ENCODE results near the gene TAF4B. TPM values are rescaled to one million over a fixed set of nuclear protein-coding genes. Genes with fewer than 3 reads are reported as not detected.
A peak's percentile ranks its signal among the peaks of the same experiment; 100 is the strongest.

The TAF4B gene
- total RNA-seq, 1 experiment from 2014 or later: 8.3 TPM

DNA sequence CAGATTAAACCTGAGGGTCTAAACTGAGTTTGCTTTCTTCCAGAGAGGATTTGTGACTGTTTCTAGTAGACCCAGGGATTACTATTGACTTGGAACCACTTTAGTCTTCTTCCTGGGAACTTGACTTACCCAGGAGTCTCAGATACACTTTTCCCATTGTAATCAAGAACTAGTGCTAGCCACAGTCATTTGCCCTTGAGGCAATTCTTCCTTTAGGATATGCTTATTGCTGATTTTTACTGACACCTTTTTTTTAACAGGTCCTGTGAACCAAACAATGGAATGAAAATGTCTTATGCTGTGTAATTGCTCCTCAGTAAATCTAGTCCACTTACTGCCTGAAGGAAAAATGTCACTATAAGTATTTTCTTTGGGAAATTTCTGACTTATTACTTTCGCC, 78.3 kb downstream of the TAF4B start:
- TF ChIP-seq CTCF (conservative IDR thresholded peaks at IDR 0.05; ENCODE audit: low read depth, low read length): no peak
- peaks cover 4% of the 10 kb centered on the region; the same call in 1 of the 2 replicates for H3K4me1 ChIP-seq (ENCODE audit: insufficient read depth, low read length)
- H2AFZ ChIP-seq (ENCODE audit: low read length): no peak overlapping the region
- no peak overlapping the region for H3K27ac ChIP-seq (ENCODE audit: low read length)
- no peaks in the 10 kb centered on the region for H4K20me1 ChIP-seq (ENCODE audit: low read length)
- no peaks in the 10 kb centered on the region for H3K27me3 ChIP-seq (ENCODE audit: low read length)
- H3K9ac ChIP-seq (ENCODE audit: low read length): no peak overlapping the region
- ChIA-PET CTCF (no interaction called here), POLR2A (ENCODE audit: unreplicated experiment) (no interaction called here)
- H3K9me3 ChIP-seq (ENCODE audit: low read length): no peaks in the 10 kb centered on the region
- no peak overlapping the region for H3K4me2 ChIP-seq (ENCODE audit: low read length)
- H3F3A ChIP-seq (ENCODE audit: low read length, unreplicated experiment): no peaks in the 10 kb centered on the region
- H3K4me3 ChIP-seq (ENCODE audit: low read length): no peak overlapping the region
- H3K9me2 ChIP-seq (replicated peaks; ENCODE audit: low read length): no peaks in the 10 kb centered on the region
- no peaks in the 10 kb centered on the region for H3K79me2 ChIP-seq (ENCODE audit: low read length)
- ATAC-seq (no peak), DNase-seq (no peak)
- intact Hi-C loops (cut with micrococcal nuclease): loop anchor here (10.0 kb wide), 2 partner anchors 150 to 700 kb away; no protein-coding TSS in a partner anchor
- no peaks in the 10 kb centered on the region for H3K36me3 ChIP-seq (ENCODE audit: low read depth, low read length)
- no TSS peak for BruUV-seq (replicated peaks)

DNA sequence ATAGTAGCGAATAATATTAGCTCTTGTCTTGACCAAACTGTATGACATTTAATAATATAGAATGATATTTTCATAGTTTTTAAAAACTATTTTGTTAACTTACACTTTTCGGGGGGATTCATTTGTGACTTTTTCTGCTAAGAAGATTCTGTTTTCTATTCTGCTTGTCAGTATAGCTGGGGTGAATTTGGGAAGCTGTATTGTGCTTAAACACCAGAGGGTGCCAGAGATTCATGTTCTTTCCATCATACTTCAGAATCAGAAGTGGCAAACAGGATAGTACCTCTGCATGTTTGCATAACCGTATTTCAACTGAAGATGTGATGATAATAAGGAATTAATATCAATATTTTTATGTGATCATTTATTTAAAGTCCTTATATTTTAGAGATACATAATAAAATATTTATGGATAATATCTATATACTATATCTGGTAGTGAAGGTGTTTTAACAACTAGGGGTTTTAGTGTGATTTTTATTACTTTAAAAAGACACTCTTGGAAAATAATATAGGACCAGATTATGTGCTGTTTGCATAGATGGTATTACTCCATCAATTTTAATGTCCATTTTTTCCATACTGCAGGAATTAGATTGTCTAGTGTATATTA, 81.0 kb downstream of the TAF4B start:
- H3K27ac ChIP-seq (ENCODE audit: low read length): no peak overlapping the region
- BruUV-seq (replicated peaks): no TSS peak
- POLR2A ChIA-PET (ENCODE audit: unreplicated experiment): interaction anchor here (0.6 kb wide), 1 partner anchor 36 kb away, joined by 4 read pairs; no protein-coding TSS in a partner anchor

More for the DNA sequence above, 81.0 kb downstream of the TAF4B start:
- peak; percentile 75 for DNase-seq
- no peaks in the 10 kb centered on the region for H3K79me2 ChIP-seq (ENCODE audit: low read length)
- no peaks in the 10 kb centered on the region for H3K9me2 ChIP-seq (replicated peaks; ENCODE audit: low read length)
- no peaks in the 10 kb centered on the region for H3F3A ChIP-seq (ENCODE audit: low read length, unreplicated experiment)
- no peaks in the 10 kb centered on the region for H3K36me3 ChIP-seq (ENCODE audit: low read depth, low read length)
- TF ChIP-seq CTCF (conservative IDR thresholded peaks at IDR 0.05; ENCODE audit: low read depth, low read length) (peak; percentile 71), EZH2phosphoT487 (IDR thresholded peaks at IDR 0.05; ENCODE audit: borderline replicate concordance, low read length) (no peak), EZH2 (IDR thresholded peaks at IDR 0.05; ENCODE audit: low read length, unreplicated experiment) (no peak)
- no peak overlapping the region for H3K4me3 ChIP-seq (ENCODE audit: low read length)
- intact Hi-C loops (cut with micrococcal nuclease): loop anchor here (1.0 to 10.0 kb wide), 8 partner anchors 30 to 698 kb away; partner anchors contain the start of gene KCTD1
- no peak overlapping the region for H2AFZ ChIP-seq (ENCODE audit: low read length)
- CTCF ChIA-PET: interaction anchor here (0.6 to 1.0 kb wide), 5 partner anchors 11 to 268 kb away, joined by 3 to 9 read pairs (median 5); no protein-coding TSS in a partner anchor
- no peaks in the 10 kb centered on the region for H4K20me1 ChIP-seq (ENCODE audit: low read length)
- no peak overlapping the region for H3K4me2 ChIP-seq (ENCODE audit: low read length)
- H3K27me3 ChIP-seq (ENCODE audit: low read length): no peaks in the 10 kb centered on the region
- ATAC-seq: peak; percentile 75
- no peaks in the 10 kb centered on the region for H3K9me3 ChIP-seq (ENCODE audit: low read length)
- H3K4me1 ChIP-seq (ENCODE audit: insufficient read depth, low read length): peaks cover 4% of the 10 kb centered on the region; the same call in 1 of the 2 replicates
- H3K9ac ChIP-seq (ENCODE audit: low read length): no peak overlapping the region

Measured in PC-3 (cell line).